Posterior vena cava (tissue), 2 donors: ENCODE measurements around the gene CAPN11. TPM values are rescaled to one million over a fixed set of nuclear protein-coding genes. Genes with fewer than 3 reads are reported as not detected.

Source experiments
- DNase-seq: peaks from one replicate; pipeline ENCODE4 v3.0.0-alpha.2; 2020; ENCODE audit warnings: low spot score
- intact Hi-C, 2 donors: fragments of 100-400 bp; cut with DNase I; formaldehyde crosslinking; loops; one replicate each; pipeline versions ENCODE4 v1.14.1 to v1.14.2; 2022 to 2023
- total RNA-seq, 2 donors: library from RNA; stranded (reverse); fragmentation: NEBNext Ultra II Directional; extraction: Animal tissue kit (Norgen Biotek cat#: 25700); gene quantifications; one replicate each; pipeline ENCODE4 v1.2.1, GENCODE V29; 2021
- donor health status: DM: yes; HTN: yes; CAD: no.
- donor health status: DM: yes; HTN: yes; CAD: no.

The CAPN11 gene
- total RNA-seq, 2 donors from 2014 or later: 0.24 to 1.5 TPM

DNA sequence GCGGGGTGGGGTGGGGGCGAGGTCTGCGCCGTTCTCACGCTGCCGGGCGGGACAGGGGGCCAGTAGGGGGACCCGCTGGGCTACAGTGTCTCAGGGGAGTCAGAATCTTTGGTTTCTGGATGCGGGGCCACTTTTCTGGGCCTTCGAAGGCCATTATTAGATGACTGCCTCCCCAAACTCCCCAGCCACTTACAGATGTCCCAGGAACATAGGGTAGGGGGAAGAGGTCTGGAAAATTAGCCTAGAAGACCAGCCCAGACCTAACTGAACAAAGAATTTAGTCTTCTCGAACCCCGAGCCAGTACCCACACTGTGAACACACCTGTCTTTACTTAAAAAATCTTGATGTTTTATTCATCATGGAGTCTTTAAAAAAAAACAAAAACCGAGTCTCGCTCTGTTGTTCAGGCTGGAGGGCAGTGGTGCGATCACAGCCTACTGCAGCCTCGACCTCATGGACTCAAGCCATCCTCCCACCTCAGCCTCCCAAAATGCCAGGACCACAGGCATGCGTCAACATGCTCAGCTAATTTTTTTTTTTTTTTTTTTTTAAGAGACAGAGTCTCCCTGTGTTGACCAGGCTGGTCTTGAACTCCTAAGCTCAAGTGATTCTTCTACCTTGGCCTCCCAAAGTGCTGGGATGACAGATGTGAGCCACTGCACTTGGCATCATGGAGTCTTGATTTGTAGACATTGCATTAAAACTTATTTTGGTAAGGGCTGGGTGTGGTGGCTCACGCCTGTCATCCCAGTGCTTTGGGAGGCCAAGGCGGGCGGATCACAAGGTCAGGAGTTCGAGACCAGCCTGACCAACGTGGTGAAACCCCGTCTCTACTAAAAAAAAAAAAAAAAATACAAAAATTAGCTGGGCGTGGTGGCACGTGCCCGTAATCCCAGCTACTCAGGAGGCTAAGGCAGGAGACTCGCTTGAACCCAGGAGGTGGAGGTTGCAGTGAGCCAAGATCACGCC is 61.5 kb downstream of the CAPN11 start:
- intact Hi-C loops: no loop called here
- DNase-seq: no peak

- intact Hi-C loops: no loop called here
Measured at GRCh38 chr6:44220913-44221290, 62.3 kb downstream of the CAPN11 start.

GRCh38 chr6:44221291-44221960 is 62.8 kb downstream of the CAPN11 start:
- intact Hi-C loops: no loop called here
- DNase-seq: peak; percentile 96

More at GRCh38 chr6:44220913-44221290, 62.3 kb downstream of the CAPN11 start:
- DNase-seq: no peak

GRCh38 chr6:44221961-44222335 is 63.3 kb downstream of the CAPN11 start:
- DNase-seq: no peak
- intact Hi-C loops: no loop called here

- DNase-seq: no peak
- intact Hi-C loops: no loop called here
Measured at GRCh38 chr6:44222486-44223318, 64.1 kb downstream of the CAPN11 start.

GRCh38 chr6:44223319-44224028 is 64.9 kb downstream of the CAPN11 start, which contains the start of gene SLC29A1:
Gene SLC29A1 (plus strand): TSS chr6:44223595. CDS start chr6:44227314, 3,719 bp downstream.
- peak; percentile 94 for DNase-seq
- intact Hi-C loops: no loop called here

DNA sequence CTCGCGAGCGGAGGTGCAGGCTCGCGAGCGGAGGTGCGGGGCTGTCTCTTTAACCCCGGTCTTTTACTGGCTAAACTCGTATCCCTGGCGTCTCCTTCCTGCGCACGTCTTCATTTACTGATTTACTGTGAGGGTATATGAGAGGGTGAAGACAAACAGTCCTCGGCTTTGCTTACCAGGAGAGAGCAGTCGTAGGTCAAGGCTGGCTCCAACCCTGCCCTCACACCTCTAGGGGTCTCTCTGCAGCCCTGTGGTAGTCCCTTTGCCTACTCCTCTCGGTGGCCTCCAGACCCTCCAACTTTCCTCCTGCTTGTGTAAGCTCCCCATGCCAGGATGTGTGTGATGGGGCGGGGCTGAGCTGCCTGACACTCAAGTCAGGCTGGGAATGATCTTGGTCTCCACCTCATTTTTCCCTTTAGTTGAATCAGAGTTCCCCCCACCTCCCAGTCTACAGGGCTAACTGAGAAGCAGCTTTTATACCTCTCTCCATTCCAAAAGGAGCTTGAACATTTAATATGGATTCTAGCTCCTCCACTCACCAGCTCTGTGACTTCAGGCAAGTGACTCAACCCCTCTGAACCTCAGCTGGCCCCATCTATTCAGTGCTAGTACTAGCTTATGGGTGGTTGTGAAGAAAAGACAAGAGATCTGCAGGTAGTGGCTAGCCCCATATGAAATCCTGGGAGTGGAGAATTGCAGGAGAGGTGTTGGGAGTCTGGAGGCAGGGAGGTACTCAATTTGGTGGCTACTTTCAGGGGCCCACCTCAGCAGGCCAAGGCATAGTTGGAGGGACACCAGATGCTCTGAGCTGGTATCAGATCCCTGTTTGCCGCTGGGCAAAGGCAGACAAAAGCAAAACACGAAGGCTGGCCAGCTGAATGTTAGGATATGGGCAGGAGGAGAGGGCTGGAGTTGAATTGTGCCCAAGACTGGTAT is 65.7 kb downstream of the CAPN11 start:
- intact Hi-C loops: no loop called here
- DNase-seq: no peak

DNA sequence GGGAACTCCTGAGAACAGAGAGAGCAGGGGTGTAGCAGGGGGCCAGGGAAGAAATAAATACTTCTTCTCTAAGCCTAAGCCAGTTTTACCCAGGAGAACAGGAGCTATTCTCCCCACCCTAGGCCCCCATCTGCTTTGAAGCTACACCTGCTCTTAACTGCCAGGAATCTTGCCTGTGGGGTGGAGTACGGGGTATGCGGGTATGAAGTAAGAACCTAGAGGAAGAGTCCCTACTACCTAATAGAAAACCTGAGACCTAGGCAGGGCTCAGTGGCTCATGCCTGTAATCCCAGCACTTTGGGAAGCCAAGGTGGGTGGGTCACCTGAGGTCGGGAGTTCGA is 66.3 kb downstream of the CAPN11 start:
- intact Hi-C loops: no loop called here
- DNase-seq: no peak

GRCh38 chr6:44225579-44226325 is 67.1 kb downstream of the CAPN11 start:
- DNase-seq: peak; percentile 62
- intact Hi-C loops: loop anchor here in 1 of 2 donors (1.0 kb wide), 1 partner anchor 41 kb away; no protein-coding TSS in a partner anchor

DNA sequence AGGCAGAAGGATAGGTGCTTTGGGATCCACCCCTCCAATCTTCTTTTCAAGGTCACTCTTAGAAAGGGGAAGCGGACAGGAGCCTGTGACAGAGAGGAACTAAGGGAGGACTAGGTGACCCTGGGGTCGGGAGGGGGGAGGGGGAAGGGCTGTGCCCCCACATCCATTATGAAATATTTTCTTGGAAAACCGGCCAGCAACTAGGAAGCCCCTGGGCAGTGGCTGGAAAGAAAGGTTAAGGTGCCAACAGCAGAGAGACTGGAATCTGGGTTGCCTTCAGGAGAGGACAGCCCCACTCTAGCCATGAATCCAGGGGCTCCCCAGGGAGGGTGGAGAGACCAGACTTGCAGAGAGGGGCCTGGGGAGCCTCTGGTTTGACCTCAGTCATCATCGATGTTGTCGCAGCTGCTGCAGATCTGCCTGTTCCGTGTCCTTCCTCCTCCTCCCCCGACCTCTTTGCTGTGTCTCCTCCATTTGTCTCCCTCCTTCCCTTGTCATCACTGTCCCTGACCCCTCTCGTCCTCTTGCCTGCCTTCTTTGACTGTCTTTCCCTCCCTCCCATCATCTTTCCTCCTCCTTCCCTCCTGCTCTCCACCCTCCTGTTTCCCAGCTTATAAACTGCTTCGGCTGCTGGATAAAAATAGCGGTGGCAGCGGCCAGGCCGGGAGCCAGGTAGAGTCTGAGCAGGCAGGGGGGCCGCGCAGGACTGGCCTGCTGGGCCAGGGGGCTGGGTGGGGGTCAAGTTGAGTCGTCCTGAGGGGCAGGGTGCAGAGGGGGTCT is 67.9 kb downstream of the CAPN11 start:
- intact Hi-C loops: loop anchor here in 1 of 2 donors (1.0 kb wide), 1 partner anchor 40 kb away; no protein-coding TSS in a partner anchor

DNA sequence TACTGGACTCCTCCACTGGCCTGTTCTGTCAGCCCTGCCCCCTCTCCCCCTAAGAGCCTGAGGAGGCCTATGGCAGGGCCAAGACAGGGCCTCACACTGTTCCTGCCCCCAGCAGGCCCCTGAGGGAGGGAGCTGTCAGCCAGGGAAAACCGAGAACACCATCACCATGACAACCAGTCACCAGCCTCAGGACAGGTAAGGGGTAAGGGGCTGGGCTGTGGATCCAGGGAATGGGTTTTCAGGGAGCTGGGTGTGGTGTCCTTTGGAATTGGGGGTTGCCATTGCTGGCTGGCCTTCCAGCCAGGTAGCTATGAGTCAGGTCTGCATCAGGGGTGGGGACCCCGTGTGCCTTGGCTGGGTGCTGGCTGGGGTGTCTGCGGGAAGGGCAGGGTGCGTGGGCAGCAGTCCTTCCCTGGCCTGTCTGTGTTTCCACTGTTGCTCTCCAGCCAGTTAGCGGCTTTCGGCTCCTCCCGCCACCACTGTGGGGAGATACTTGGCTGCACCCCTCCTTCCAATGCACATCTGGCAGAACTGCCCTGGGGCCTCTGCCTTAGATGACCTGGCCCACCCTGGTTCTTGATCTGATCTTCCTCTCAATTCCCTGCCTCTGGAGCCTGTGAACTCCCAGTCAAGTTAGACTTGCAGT is 68.7 kb downstream of the CAPN11 start:
- DNase-seq: peak; percentile 71
- intact Hi-C loops: no loop called here

More for the DNA sequence above, 67.9 kb downstream of the CAPN11 start:
- peak; percentile 77 for DNase-seq

- peak; percentile 48 for DNase-seq
- intact Hi-C loops: no loop called here
Measured at GRCh38 chr6:44228031-44228430, 69.4 kb downstream of the CAPN11 start.

DNA sequence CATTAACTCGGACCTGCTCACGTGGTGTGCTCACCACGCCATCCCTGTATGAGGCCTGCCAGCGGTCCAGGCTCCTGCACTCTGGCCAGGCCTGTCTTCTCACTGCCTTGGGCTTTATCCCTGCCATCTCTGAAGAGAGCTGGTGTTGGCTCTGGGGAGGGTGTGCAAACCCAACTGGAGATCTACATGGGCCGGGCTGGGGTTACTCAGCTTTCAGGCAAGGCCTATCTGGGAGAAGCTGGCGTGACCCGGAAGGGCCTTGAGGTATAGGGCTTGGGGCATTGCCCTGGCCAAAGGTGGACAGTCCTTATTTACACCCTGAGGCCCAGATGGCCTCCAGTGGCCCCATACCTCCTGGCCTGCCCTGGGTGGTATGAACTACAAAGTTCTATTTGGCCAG is 69.8 kb downstream of the CAPN11 start:
- peak; percentile 61 for DNase-seq
- intact Hi-C loops: no loop called here

DNA sequence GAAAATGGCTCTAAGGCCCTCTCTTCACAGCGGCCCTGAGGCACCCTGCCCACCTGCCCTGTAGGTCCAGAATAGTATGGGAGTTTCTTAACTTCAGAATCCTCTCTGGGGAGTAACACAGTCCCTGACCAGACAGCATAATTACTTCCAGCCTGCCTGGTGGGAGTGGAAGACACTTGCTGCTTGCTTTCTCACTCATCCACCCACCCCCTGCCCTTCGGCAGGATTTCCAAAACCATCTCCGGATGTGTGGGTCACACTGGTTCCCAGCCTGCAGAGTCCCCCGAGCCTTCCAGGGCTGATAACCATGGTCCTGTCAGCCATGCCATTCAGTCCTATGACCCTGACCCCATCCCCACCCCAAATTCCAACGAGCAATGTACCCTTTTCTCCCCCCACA is 70.2 kb downstream of the CAPN11 start:
- peak; percentile 72 for DNase-seq
- intact Hi-C loops: no loop called here

GRCh38 chr6:44229376-44230033 is 70.9 kb downstream of the CAPN11 start:
- DNase-seq: peak; percentile 67
- intact Hi-C loops: loop anchor here in 1 of 2 donors (10.0 kb wide), 1 partner anchor 115 kb away; no protein-coding TSS in a partner anchor
